GM12865 (cell line): ENCODE measurements around the gene RGR.
"Not testable (repeated sequence)": the region's sequence is repeated elsewhere in the genome, so short reads cannot be mapped to it uniquely, and the experiment has no call there.

Source experiments
- DNase-seq: peaks from one replicate; pipeline ENCODE4 v3.0.0; 2010; ENCODE audit warnings: low read depth
- H3K4me3 ChIP-seq: 2 replicates; pipeline ENCODE4 v1.5.1; 2011; ENCODE audit warnings: mild to moderate bottlenecking, low read depth, low read length, control low read depth
- TF ChIP-seq, protein P1 (sequence below): IDR thresholded peaks from 2 replicates; pipeline ENCODE4 v1.5.1; 2011; ENCODE audit warnings: low read length, control low read depth, low read depth, inconsistent platforms; ENCODE audit not compliant: insufficient read depth; ENCODE audit errors: missing control alignments

RGR gene

DNA sequence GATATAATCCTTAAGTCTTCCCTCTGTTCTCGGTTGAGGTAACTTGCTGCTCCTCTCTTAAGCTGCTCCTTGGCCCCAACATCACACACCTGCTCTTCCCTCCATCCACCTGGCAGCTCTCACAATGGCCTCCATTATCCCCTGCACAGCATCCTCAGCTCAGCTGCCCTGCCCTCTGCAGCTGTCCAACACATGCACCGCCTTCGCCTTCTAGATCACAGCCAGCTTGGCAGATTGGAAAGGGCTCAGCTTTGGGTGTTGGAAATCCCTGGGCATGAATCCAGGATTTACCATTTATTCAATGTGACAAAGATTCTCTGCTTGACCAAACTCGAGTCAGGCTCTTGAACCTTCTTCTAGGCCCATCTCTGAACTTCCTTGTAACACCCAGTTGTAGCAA, 20.6 kb downstream of the RGR start:
- DNase-seq = no peak
- TF ChIP-seq, protein P1, sequence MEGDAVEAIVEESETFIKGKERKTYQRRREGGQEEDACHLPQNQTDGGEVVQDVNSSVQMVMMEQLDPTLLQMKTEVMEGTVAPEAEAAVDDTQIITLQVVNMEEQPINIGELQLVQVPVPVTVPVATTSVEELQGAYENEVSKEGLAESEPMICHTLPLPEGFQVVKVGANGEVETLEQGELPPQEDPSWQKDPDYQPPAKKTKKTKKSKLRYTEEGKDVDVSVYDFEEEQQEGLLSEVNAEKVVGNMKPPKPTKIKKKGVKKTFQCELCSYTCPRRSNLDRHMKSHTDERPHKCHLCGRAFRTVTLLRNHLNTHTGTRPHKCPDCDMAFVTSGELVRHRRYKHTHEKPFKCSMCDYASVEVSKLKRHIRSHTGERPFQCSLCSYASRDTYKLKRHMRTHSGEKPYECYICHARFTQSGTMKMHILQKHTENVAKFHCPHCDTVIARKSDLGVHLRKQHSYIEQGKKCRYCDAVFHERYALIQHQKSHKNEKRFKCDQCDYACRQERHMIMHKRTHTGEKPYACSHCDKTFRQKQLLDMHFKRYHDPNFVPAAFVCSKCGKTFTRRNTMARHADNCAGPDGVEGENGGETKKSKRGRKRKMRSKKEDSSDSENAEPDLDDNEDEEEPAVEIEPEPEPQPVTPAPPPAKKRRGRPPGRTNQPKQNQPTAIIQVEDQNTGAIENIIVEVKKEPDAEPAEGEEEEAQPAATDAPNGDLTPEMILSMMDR = no peak
- no peak overlapping the region for H3K4me3 ChIP-seq

DNA sequence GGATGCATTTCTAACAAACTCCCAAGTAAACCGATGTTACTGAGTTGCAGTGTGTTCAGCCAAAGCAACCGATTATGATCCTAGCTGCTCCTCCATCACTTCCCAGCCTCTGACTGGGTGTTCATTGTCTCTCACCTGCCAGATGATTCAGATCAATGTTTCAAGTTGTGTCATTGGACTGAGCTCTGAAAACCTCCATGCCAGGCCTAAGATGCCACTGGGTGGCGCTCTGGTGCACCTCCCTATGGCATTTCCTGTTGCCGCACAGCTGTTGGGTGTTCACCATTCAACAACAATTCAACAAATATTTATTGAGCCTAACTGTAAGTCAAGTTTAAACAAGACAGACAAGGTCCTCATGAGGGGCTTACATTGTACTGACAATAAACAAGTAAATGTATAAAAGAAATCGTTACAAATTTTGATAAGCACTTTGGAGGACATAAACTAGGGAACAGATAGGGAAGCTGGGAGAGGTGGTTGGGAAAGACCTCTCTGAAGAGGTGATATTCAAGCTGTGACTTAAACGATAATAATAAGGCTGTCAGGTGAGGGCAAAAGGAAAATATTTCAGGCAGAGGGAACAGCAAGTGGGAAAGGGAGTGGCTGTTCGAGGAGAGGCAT, 22.8 kb downstream of the RGR start:
- H3K4me3 ChIP-seq = no peak overlapping the region
- TF ChIP-seq, protein P1 = peak; percentile 77
- DNase-seq = peak; percentile 63

DNA sequence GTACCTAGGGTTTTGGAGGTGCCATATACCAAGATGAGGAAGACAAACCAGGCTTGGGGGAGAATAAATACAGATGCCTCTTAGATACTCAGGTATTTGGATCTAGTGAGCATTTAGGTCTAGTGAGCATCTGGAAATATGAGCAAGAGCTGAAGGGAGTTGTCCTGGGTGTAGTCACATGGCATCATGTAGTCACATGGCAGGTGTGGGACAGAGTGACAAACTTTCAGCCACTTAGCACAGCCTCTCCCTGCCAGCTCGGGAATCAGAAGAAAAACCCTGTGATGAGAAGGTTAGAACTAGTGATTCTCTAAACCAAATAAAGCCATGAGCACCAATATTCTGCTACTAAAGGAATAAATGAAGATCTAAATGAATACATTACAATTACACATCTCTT, 24.3 kb downstream of the RGR start:
- TF ChIP-seq, protein P1 = no peak
- DNase-seq = no peak
- H3K4me3 ChIP-seq = no peak overlapping the region

- DNase-seq = no peak
Measured at GRCh38 chr10:84269773-84270172, 24.9 kb downstream of the RGR start.

GRCh38 chr10:84270708-84271107, 25.9 kb downstream of the RGR start:
- no peak for DNase-seq
- no peak overlapping the region for H3K4me3 ChIP-seq
- TF ChIP-seq, protein P1 = no peak

More at GRCh38 chr10:84269773-84270172, 24.9 kb downstream of the RGR start:
- TF ChIP-seq, protein P1 = no peak
- no peak overlapping the region for H3K4me3 ChIP-seq

GRCh38 chr10:84279876-84280475, 35.1 kb downstream of the RGR start:
- H3K4me3 ChIP-seq, DNase-seq: not testable (repeated sequence)

- no peak overlapping the region for H3K4me3 ChIP-seq
- TF ChIP-seq, protein P1 = no peak
- no peak for DNase-seq
Measured at GRCh38 chr10:84286695-84287094, 41.8 kb downstream of the RGR start.
